GM12878 (cell line): ENCODE data around the gene IPCEF1. TPM values are rescaled to one million over a fixed set of nuclear protein-coding genes. Genes with fewer than 3 reads are reported as not detected.

Experiments
- ATAC-seq: fragments of 200-7000 bp; cut with Tn5 transposase; 3 replicates; pipeline ENCODE4 v1.9.1; 2020; ENCODE audit warnings: mild to moderate bottlenecking, moderate library complexity
- BruUV-seq: library from RNA; stranded (reverse); fragments of 400-500 nt; replicated peaks from 2 replicates; lab custom pipeline; 2021; lab: Mats Ljungman, UMichigan
- CTCF ChIA-PET: fragments of 300-600 bp; sonication (Branson Sonifier 250); formaldehyde crosslinking; extraction: SDS; loops from one replicate; lab custom pipeline; 2021; ENCODE audit warnings: inconsistent platforms; lab: Yijun Ruan, JAX
- POLR2A ChIA-PET: fragments of 350-600 bp; formaldehyde crosslinking; extraction: SDS; loops from one replicate; lab custom pipeline; 2021; ENCODE audit warnings: inconsistent platforms; lab: Charles Lee
- RAD21 ChIA-PET: fragments of 300-600 bp; sonication (Branson Sonifier 250); formaldehyde crosslinking; loops from one replicate; lab custom pipeline; 2023; ENCODE audit warnings: antibody characterized with exemption; ENCODE audit not compliant: unreplicated experiment; lab: Charles Lee
- SMC1A ChIA-PET: fragments of 300-600 bp; sonication (Branson Sonifier 250); formaldehyde crosslinking; loops from one replicate; lab custom pipeline; 2023; ENCODE audit not compliant: unreplicated experiment, uncharacterized antibody; lab: Charles Lee
- DNase-seq: peaks from one replicate; pipeline ENCODE4 v3.0.0-alpha.2; 2011; ENCODE audit warnings: low read depth, low spot score
- FAIRE-seq: peaks from 3 replicates; lab custom pipeline; 2011; peaks lifted over from hg19 to GRCh38; lab: Jason Lieb, UNC
- H2AFZ ChIP-seq: 2 replicates; pipeline ENCODE4 v1.6.0; 2011; ENCODE audit warnings: low read depth, low read length, control low read depth; ENCODE audit not compliant: control insufficient read depth
- H3K27ac ChIP-seq: 2 replicates; pipeline ENCODE4 v1.5.1; 2011; ENCODE audit warnings: control low read depth; ENCODE audit not compliant: control insufficient read depth, insufficient read depth
- H3K27me3 ChIP-seq, 2 experiments: replicated peaks in 1 of 2; 2 replicates each; pipeline versions ENCODE4 v1.6.0 to v1.6.1; 2011; ENCODE audit warnings: low read length in 1 of 2; ENCODE audit not compliant: control insufficient read depth in 2 of 2, insufficient read depth in 2 of 2
- H3K36me3 ChIP-seq, 2 experiments: 2 replicates each; pipeline ENCODE4 v1.5.1; 2011; ENCODE audit warnings: low read length in 1 of 2; ENCODE audit not compliant: control insufficient read depth in 2 of 2, insufficient read depth in 2 of 2
- H3K4me1 ChIP-seq: 2 replicates; pipeline ENCODE4 v1.6.1; 2011; ENCODE audit warnings: mild to moderate bottlenecking, low read length, moderate library complexity, mixed read lengths; ENCODE audit not compliant: control insufficient read depth, insufficient read depth
- H3K4me2 ChIP-seq: 2 replicates; pipeline ENCODE4 v1.6.0; 2011; ENCODE audit warnings: control low read depth; ENCODE audit not compliant: control insufficient read depth, insufficient read depth
- H3K4me3 ChIP-seq: fragments of 200-600 bp; sonication (generic); 2 replicates; pipeline ENCODE4 v1.5.1; 2016
- H3K79me2 ChIP-seq: 2 replicates; pipeline ENCODE4 v1.6.0; 2011; ENCODE audit warnings: low read length; ENCODE audit not compliant: control insufficient read depth, insufficient read depth
- H3K9ac ChIP-seq: 2 replicates; pipeline ENCODE4 v1.8.0; 2011; ENCODE audit warnings: low read length, control low read depth, mixed read lengths; ENCODE audit not compliant: control insufficient read depth, insufficient read depth
- H3K9me3 ChIP-seq: replicated peaks from 3 replicates; pipeline ENCODE4 v1.5.1; 2011; ENCODE audit warnings: mild to moderate bottlenecking, low read length; ENCODE audit not compliant: control insufficient read depth, insufficient read depth
- H4K20me1 ChIP-seq: 2 replicates; pipeline ENCODE4 v1.6.0; 2011; ENCODE audit not compliant: control insufficient read depth, insufficient read depth
- FOXK2 ChIP-seq: fragments of 450-650 bp; IDR thresholded peaks from 2 replicates; pipeline ENCODE4 v1.6.1; 2017; ENCODE audit warnings: mild to moderate bottlenecking, moderate library complexity
- KLF5 ChIP-seq: fragments of 450-650 bp; IDR thresholded peaks from 2 replicates; pipeline ENCODE4 v1.6.1; 2014; ENCODE audit warnings: mild to moderate bottlenecking; ENCODE audit not compliant: partially characterized antibody
- PAX8 ChIP-seq: fragments of 450-650 bp; IDR thresholded peaks from 2 replicates; pipeline ENCODE4 v1.6.1; 2017; ENCODE audit warnings: mild to moderate bottlenecking, moderate library complexity
- POLR2A ChIP-seq: IDR thresholded peaks from 2 replicates; pipeline ENCODE4 v1.6.1; 2011; ENCODE audit warnings: low read depth, mild to moderate bottlenecking, low read length
- TBL1XR1 ChIP-seq: IDR thresholded peaks from 2 replicates; pipeline ENCODE4 v1.6.1; 2012; ENCODE audit warnings: low read depth, low read length, improper control_type of control experiment
- WGBS: methylation state at CpG from one replicate; pipeline ENCODE4 v1.1.6; 2016; ENCODE audit warnings: low lambda C conversion rate; ENCODE audit not compliant: insufficient replicate concordance, insufficient coverage; ENCODE audit errors: missing lambda C conversion rate; 5-methylcytosine and 5-hydroxymethylcytosine counted together
- in situ Hi-C: fragments of 300-500 bp; cut with MboI; formaldehyde crosslinking; loops from 9 replicates; pipeline ENCODE4 v1.14.3; 2018; ENCODE audit warnings: mixed read lengths
- intact Hi-C: fragments of 100-400 bp; cut with micrococcal nuclease; formaldehyde crosslinking; loops from one replicate; pipeline ENCODE4 v1.14.2; 2022; ENCODE audit not compliant: unreplicated experiment
- polyA plus RNA-seq, 11 experiments: library from polyadenylated mRNA; depleted of rRNA in 4 of 11; unstranded in 6 of 11; stranded (reverse) in 5 of 11; fragments of >200 nt; fragmentation: Nextera tagmentation in 4 of 11; fragmentation: Illumina TruSeq in 1 of 11; extraction: Ambion mirVana in 4 of 11; extraction: Trizol in 1 of 11; gene quantifications; 1 replicate in 1 of 11; 2 replicates in 10 of 11; pipeline versions ENCODE4 v1.2.1 to v1.2.3, GENCODE V29; 2011 to 2016; ENCODE audit warnings: inconsistent platforms in 2 of 11, missing spikeins in 2 of 11, low read depth in 1 of 11
- total RNA-seq, 4 experiments: library from RNA; depleted of rRNA in 3 of 4; stranded (reverse); fragments of >200 nt in 3 of 4; fragmentation: Illumina TruSeq in 1 of 4; extraction: Trizol in 1 of 4; gene quantifications; 2 replicates each; pipeline versions ENCODE4 v1.2.1 to v1.2.3, GENCODE V29; 2013 to 2021
- TF ChIP-seq, protein P1 (sequence below): fragments of 450-650 bp; IDR thresholded peaks from 2 replicates; pipeline ENCODE4 v1.6.1; 2017; ENCODE audit warnings: mild to moderate bottlenecking, low read depth, inconsistent platforms; ENCODE audit not compliant: poor library complexity, severe bottlenecking
- TF ChIP-seq, protein P2 (sequence below): IDR thresholded peaks from 2 replicates; pipeline ENCODE4 v1.6.1; 2011; ENCODE audit warnings: mild to moderate bottlenecking, low read depth, low read length, moderate library complexity; ENCODE audit not compliant: insufficient replicate concordance

The IPCEF1 gene
- total and polyA plus RNA-seq, 10 of the 15 experiments (the other 5 are each of a cell fraction or from before 2014, with no cell fraction given), result 1.3 to 137 (median 4.2) TPM

DNA sequence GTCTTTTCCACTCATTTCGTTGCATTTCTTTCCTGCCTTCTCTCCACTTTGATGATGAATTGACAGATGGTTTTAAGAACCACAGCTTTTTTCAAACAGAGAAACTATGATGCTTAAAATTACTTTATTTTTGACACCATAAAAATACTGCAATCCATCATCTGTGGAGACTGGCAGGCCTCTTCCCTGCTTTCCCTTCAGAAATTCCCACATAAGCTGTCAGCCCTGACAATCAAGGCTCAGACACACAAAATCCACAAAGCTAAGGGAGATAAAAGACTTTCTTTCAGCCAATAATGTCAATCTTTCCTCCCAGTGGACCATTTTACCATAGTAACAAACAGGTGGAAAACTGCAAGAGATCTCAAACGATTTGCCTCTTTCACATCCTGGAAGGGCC lies 82.4 kb downstream of the IPCEF1 start:
- no peak overlapping the region for H3K4me2 ChIP-seq
- WGBS, result 11% methylated on average over 2 of the region's 2 CpGs
- no peak overlapping the region for H2AFZ ChIP-seq
- H3K79me2 ChIP-seq, result peaks cover 2% of the 10 kb centered on the region
- in situ Hi-C loops (no loop called here), intact Hi-C loops (loop anchor here (10.0 kb wide), 2 partner anchors 329 to 391 kb away; no protein-coding TSS in a partner anchor)
- DNase-seq (no peak), FAIRE-seq (no peak), ATAC-seq (no peak)
- H3K4me3 ChIP-seq, result no peak overlapping the region
- ChIA-PET RAD21 (interaction anchor here (1.4 to 5.9 kb wide), 5 partner anchors 8 to 116 kb away, joined by 4 to 70 read pairs (median 7); no protein-coding TSS in a partner anchor), CTCF (interaction anchor here (1.0 to 6.6 kb wide), 13 partner anchors 8 to 127 kb away, joined by 3 to 105 read pairs (median 8); no protein-coding TSS in a partner anchor), SMC1A (interaction anchor here (0.9 to 9.1 kb wide), 10 partner anchors 8 to 115 kb away, joined by 3 to 258 read pairs (median 6); no protein-coding TSS in a partner anchor), POLR2A (interaction anchor here (1.6 kb wide), 1 partner anchor 27 kb away, joined by 7 read pairs; no protein-coding TSS in a partner anchor)
- H3K36me3 ChIP-seq, result no peaks in the 10 kb centered on the region
- no peaks in the 10 kb centered on the region for H4K20me1 ChIP-seq
- H3K27me3 ChIP-seq, result no peaks in the 10 kb centered on the region
- H3K27ac ChIP-seq, result no peak overlapping the region
- no TSS peak for BruUV-seq
- no peak overlapping the region for H3K9ac ChIP-seq
- peaks cover 7% of the 10 kb centered on the region for H3K4me1 ChIP-seq
- no peaks in the 10 kb centered on the region; the same call in 2 of the 3 replicates for H3K9me3 ChIP-seq
- TF ChIP-seq, protein P1, sequence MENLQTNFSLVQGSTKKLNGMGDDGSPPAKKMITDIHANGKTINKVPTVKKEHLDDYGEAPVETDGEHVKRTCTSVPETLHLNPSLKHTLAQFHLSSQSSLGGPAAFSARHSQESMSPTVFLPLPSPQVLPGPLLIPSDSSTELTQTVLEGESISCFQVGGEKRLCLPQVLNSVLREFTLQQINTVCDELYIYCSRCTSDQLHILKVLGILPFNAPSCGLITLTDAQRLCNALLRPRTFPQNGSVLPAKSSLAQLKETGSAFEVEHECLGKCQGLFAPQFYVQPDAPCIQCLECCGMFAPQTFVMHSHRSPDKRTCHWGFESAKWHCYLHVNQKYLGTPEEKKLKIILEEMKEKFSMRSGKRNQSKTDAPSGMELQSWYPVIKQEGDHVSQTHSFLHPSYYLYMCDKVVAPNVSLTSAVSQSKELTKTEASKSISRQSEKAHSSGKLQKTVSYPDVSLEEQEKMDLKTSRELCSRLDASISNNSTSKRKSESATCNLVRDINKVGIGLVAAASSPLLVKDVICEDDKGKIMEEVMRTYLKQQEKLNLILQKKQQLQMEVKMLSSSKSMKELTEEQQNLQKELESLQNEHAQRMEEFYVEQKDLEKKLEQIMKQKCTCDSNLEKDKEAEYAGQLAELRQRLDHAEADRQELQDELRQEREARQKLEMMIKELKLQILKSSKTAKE, result no peak
- TF ChIP-seq PAX8 (no peak), KLF5 (no peak), FOXK2 (no peak), POLR2A (no peak), TBL1XR1 (no peak)
- TF ChIP-seq, protein P2, sequence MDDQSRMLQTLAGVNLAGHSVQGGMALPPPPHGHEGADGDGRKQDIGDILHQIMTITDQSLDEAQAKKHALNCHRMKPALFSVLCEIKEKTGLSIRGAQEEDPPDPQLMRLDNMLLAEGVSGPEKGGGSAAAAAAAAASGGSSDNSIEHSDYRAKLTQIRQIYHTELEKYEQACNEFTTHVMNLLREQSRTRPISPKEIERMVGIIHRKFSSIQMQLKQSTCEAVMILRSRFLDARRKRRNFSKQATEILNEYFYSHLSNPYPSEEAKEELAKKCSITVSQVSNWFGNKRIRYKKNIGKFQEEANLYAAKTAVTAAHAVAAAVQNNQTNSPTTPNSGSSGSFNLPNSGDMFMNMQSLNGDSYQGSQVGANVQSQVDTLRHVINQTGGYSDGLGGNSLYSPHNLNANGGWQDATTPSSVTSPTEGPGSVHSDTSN, result no peak
